ENCODE results near the gene TMEM184A.
"Not testable (repeated sequence)": the region's sequence is repeated elsewhere in the genome, so short reads cannot be mapped to it uniquely, and the experiment has no call there.

DNA sequence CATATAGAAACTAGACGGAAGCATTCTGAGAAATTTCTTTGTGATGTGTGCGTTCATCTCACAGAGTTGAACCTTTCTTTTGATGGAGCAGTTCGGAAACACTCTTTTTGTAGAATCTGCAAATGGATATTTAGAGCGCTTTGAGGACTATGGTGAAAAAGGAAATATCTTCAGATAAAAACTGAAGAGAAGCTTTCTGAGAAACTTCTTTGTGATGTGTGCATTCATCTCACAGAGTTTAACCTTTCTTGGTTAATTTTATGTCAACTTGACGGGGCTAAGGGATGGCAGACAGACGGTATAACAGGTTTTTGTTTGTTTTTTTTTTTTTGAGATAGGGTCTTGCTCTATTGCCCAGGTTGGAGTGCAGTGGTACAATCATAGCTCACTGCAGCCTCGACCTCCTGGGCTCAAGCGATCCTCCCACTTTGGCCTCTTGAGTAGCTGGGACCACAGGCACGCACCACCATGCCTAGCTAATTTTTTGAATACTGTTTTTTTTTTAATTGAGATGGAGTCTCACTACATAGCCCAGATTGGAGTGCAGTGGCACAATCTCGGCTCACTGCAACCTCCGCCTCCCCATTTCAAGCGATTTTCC lies 36.6 kb downstream of the TMEM184A start:
- not testable (repeated sequence) for TF ChIP-seq EP300 (IDR thresholded peaks at IDR 0.05)
- TF ChIP-seq, protein P1, sequence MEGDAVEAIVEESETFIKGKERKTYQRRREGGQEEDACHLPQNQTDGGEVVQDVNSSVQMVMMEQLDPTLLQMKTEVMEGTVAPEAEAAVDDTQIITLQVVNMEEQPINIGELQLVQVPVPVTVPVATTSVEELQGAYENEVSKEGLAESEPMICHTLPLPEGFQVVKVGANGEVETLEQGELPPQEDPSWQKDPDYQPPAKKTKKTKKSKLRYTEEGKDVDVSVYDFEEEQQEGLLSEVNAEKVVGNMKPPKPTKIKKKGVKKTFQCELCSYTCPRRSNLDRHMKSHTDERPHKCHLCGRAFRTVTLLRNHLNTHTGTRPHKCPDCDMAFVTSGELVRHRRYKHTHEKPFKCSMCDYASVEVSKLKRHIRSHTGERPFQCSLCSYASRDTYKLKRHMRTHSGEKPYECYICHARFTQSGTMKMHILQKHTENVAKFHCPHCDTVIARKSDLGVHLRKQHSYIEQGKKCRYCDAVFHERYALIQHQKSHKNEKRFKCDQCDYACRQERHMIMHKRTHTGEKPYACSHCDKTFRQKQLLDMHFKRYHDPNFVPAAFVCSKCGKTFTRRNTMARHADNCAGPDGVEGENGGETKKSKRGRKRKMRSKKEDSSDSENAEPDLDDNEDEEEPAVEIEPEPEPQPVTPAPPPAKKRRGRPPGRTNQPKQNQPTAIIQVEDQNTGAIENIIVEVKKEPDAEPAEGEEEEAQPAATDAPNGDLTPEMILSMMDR (IDR thresholded peaks at IDR 0.05), result not testable (repeated sequence)

Data from esophagus muscularis mucosa (tissue), 3 donors.